ENCODE measurements around the gene PDE10A.

PDE10A gene

DNA sequence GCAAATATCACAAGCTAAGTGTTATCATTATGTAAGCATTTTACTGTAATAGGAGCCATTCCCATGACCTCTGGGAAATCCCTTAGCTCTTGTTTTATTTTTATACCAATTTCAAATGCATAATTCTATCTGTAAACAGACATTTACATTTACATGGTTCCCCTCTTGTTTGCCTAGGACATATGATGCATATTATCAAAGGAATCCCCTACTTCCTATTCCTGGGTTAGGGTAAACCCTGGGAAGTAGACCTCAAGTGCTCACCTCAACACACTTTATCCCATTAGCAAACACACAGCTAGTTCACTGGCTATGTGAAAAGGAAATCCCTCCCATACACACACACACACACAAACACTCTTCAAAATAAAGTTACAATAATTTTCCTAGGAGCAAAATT, 27.1 kb downstream of the PDE10A start:
- DNase-seq (ENCODE audit: low spot score): no peak
- TF ChIP-seq, protein P1, sequence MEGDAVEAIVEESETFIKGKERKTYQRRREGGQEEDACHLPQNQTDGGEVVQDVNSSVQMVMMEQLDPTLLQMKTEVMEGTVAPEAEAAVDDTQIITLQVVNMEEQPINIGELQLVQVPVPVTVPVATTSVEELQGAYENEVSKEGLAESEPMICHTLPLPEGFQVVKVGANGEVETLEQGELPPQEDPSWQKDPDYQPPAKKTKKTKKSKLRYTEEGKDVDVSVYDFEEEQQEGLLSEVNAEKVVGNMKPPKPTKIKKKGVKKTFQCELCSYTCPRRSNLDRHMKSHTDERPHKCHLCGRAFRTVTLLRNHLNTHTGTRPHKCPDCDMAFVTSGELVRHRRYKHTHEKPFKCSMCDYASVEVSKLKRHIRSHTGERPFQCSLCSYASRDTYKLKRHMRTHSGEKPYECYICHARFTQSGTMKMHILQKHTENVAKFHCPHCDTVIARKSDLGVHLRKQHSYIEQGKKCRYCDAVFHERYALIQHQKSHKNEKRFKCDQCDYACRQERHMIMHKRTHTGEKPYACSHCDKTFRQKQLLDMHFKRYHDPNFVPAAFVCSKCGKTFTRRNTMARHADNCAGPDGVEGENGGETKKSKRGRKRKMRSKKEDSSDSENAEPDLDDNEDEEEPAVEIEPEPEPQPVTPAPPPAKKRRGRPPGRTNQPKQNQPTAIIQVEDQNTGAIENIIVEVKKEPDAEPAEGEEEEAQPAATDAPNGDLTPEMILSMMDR (IDR thresholded peaks at IDR 0.05; ENCODE audit: extremely low read depth, missing control alignments): no peak

DNA sequence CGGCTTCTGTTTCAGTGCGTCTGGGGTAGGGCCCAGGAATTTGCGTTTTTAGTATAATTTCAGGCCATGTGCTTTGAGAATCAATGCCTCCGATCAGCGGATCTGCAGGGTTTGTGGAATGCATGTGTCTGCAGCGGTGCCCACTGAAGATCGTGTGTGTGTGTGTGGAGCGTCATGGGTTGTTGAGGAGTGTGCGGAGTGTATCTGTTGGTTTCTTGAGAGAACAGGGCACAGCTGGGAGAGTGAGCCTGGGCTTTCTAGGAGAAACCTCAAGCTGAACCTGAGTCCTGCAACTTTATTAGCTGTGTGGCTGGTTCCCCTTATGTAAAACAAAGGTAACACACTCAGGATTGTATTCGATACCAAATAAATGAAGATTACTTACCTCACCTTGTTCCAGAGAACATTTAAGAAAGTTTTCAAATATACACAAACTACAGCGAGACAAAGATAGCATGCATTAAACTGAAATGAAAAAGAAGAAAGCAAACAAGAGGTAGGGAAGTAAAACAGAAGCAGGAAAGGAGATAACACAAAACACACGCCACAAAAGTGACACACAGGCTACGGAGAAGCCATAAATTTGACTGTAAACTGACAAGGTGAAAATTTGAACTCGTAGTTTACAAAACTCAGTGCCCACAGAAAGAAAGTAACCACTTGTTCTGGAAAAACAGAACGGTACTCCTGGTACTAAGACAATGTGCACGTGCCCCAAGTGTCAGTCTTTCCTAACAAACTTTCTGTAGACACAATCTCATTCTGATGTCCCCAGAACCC, 28.8 kb downstream of the PDE10A start:
- TF ChIP-seq, protein P1 (IDR thresholded peaks at IDR 0.05; ENCODE audit: extremely low read depth, missing control alignments): no peak
- no peak for DNase-seq (ENCODE audit: low spot score)

DNA sequence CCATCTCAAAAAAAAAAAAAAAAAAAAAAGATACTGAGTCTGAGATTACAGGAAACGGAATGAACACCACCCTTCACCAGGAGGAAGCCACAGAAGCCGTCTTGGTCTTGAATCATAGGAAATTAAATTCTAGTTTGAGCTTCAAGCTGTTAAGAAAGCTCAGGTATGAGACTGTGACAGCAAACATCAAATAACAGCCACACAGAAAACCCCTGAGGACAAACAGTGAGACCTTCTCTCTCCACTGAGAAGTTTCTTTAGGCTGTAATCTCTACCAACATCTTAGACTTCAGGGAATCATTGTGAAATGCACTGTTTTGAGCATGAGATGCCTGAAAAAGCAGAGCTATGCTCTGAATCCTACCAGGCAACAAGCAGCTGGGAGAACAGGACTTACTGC, 30.8 kb downstream of the PDE10A start:
- no peak for DNase-seq (ENCODE audit: low spot score)
- TF ChIP-seq, protein P1 (IDR thresholded peaks at IDR 0.05; ENCODE audit: extremely low read depth, missing control alignments): no peak

DNA sequence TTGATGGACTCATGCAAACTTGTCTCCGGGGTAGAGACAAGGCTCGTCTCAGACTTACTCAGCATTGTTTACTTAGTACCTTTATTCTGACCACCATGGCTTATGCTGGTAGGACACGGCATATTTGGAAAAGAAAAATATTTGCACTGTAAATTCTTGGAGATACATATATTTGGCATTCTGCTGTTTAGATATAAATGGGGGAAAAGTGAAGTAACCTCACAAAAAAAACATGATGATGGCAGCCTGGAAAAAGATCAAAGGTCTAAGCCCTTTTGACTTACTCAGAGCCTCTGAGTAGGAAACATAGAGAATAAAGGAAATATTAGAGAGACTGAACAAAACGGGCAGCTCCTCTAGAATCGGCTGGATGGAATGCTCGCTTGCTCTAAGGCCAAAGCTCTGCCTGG, 32.5 kb downstream of the PDE10A start:
- TF ChIP-seq, protein P1 (IDR thresholded peaks at IDR 0.05; ENCODE audit: extremely low read depth, missing control alignments): no peak
- no peak for DNase-seq (ENCODE audit: low spot score)

DNA sequence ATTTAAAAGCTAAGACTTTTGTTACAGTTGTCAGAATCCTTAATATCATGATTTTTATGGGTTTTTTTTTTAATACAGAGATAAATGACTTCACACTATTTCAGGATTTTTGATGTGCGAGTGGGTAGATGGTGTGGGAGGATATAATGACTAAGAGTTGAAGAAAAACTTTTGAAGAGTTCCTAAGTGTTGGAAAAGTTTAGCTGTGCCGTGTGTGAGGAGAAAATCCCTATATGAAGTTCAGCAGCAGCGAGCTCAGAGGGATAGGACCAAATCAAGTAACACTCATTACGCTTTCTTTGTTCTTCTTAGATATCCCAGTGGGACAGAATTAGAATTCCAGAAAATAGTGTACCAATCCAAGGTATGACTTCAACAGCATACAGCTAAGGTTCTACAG, 34.1 kb downstream of the PDE10A start:
- no peak for DNase-seq (ENCODE audit: low spot score)
- TF ChIP-seq, protein P1 (IDR thresholded peaks at IDR 0.05; ENCODE audit: extremely low read depth, missing control alignments): no peak

DNA sequence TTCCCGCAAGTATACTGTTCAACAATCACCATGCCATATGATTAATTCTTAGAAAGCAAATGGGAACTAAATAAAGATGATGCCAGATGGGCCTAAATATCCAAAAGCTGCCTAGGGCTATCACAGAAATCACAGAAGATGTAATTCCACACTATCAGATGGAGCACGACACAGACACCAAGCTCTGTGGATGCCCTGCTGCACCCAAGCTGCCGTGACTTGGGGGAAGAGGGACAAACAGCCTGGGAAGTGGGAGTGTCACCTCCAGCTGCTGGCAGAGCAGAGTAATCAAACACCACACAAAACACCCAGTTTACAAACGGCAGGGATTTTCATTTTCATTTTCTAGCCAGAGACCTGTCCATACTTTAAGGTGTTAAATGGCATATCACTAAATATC, 35.7 kb downstream of the PDE10A start:
- TF ChIP-seq, protein P1 (IDR thresholded peaks at IDR 0.05; ENCODE audit: extremely low read depth, missing control alignments): no peak
- DNase-seq (ENCODE audit: low spot score): no peak

DNA sequence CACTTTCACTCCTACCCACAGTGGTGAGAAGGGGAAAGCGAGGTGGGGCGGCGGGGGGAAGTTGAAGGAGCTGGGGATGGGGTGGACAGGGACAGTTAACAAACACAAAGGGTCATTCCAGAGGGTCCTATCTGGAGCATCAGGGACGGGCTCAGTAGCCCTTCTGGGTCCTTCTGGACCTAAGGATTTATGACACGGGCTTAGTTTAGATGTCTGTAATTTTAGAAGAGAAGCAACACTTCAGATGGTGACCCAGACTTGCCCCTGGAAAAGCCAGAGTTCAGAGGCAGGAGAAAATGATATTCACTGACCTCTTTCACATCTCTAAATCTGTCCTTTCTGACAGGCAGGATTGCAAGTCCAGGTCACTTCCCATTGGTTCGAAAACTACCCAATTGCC, 36.3 kb downstream of the PDE10A start:
- DNase-seq (ENCODE audit: low spot score): no peak
- TF ChIP-seq, protein P1 (IDR thresholded peaks at IDR 0.05; ENCODE audit: extremely low read depth, missing control alignments): no peak

All from GM20000 (cell line).